ENCODE data around the gene KSR1.
A peak's percentile ranks its signal among the peaks of the same experiment; 100 is the strongest.

The KSR1 gene

DNA sequence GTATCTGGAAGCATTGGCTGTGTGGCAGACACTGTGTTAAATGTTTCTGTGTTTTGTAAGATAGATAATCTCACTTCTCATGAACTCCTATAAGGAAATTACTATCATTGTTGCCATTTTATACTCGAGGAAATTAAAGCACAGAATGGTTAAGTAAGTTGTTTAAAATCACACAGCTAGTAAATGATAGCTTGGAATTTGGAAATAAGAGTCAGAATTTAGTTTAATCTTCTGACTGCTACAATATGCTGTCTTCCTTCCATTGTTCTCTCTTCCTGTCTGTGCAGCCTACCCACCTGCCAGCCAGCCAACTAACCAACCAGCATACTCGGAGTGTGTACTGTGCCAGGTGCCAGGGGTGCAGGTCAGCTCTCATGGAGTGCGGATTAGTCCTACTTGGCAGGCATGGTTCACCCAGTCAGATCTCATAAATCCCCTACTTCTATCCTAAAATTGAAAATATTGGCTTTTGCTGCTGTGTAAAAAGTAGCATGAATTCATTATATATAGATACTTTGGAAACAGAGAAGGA, 94.8 kb downstream of the KSR1 start:
- DNase-seq (ENCODE audit: low read depth, low spot score): no peak

DNA sequence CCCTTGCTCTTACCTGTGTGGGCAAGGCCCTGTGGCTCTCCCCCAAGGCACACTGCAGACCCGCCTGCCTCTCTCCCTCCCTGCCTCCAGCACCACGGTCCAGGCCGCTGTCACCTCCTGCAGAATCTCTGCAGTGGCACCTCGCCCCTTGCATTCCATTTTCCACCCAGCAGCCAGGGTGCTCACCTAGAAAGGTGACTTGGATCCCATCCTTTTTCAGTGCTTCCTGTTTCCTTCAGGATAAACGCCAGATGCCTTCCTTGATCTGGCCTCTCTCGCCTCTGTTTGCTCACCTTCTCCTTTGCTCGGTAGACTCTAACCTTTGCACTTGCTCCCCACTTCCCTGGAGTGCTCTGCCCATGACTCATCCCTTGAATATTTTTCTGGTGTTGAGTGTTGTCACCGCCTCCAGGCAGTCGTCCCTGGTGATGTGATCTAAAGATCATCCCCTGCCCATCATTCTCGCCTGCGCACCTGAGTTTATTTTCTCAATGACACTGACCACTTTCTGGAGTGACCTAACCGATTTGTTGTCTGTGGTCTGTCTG, 95.5 kb downstream of the KSR1 start:
- DNase-seq (ENCODE audit: low read depth, low spot score): peak; percentile 20

DNA sequence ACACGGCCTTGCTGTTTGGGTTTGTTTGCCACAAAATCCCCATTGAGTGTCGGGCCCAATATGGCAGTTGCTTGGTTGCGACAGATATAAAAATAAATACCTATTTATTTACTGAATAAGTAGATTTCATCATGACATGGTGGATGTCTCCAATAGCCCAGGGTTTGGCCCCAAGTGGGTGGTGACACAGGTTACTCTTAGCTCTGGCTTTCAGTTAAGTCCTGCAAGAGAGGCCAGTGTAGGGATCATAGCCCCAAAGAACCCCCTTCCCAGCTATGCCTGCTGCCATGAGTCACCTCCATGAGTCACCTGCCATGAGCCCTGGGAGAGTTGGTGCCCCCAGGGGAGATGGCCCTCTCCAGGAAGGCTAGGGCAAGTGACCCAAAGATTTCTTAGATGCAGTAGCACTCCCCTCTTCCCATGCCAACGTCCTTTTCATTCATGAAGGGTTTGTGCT, 96.1 kb downstream of the KSR1 start:
- no peak for DNase-seq (ENCODE audit: low read depth, low spot score)

DNA sequence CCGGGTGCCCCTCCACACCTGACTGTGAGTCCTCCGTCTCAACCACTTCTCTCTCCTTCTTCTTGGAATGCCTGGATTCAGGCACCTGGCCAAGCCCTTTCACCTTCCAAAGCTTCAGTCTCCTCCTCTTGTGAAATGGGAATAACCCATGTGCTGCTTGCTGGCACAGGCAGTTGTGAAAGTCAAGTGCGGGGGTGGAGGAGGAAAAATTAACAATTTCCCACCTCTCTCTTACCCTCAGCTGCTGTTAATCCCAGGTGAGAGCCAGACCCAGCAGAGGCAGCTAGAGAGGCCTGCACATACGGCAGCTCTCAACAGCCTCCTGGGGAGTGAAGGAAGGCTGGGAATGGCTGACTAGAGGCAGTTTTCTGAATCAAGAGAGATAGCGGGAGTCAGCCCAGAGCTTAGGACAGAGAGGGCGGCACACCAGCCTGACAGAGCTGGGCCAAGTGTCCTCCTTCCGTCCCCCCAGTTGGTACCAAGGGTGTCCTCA, 96.8 kb downstream of the KSR1 start:
- no peak for DNase-seq (ENCODE audit: low read depth, low spot score)

DNA sequence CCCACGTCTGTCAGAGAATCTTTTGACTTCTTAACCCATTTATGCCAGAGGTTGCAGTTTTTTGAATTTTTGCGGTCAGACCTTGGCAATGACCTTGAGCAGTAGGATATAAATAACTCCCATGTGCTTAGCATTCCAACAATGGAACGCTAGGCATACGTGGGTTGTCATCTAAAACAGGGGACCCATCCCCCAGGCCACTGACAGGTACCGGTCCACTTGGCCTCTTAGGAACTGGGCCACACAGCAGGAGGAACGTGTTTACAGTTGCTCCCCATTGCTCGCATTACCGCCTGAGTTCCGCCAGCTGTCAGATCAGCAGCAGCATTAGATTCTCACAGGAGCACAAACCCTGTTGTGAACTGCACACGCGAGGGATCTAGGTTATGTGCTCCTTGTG, 97.9 kb downstream of the KSR1 start:
- DNase-seq (ENCODE audit: low read depth, low spot score): no peak

DNA sequence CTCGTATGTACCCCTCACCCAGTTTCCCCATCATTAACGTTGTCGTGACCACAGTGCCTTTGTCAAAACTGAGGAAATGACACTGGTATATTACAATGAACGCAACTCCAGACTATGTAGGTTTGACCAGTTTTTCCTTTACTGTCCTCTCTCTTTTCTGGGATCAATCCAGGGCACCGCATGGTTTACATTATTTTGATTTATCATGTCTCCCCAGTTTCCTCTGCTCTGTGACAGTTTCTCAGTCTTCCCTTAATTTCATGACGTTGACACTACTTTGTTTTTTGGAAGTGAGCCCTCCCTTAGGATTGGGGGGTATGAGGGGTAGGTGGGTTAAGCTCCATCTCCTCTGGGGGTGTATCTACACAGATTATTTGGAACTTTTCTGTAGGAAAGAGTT, 98.7 kb downstream of the KSR1 start:
- DNase-seq (ENCODE audit: low read depth, low spot score): no peak

DNA sequence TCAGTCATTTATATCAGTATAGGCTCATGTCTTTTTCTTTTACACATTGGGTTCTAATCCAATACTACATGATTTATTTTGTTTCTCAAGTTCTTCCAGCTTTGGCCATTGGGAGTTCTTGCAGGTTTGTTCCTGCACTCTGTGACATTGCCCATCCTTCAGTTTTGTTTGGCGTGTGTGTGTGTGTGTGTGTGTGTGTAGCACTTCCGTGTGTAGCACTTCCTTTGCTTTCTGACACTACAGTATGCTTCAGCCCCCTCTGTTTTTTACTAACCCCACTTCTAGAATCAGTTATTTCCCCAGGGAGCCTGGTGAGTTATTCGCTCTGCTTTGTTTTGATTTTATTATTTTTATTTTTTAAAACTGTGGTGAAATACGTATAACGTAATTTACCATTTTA, 99.1 kb downstream of the KSR1 start:
- no peak for DNase-seq (ENCODE audit: low read depth, low spot score)

DNA sequence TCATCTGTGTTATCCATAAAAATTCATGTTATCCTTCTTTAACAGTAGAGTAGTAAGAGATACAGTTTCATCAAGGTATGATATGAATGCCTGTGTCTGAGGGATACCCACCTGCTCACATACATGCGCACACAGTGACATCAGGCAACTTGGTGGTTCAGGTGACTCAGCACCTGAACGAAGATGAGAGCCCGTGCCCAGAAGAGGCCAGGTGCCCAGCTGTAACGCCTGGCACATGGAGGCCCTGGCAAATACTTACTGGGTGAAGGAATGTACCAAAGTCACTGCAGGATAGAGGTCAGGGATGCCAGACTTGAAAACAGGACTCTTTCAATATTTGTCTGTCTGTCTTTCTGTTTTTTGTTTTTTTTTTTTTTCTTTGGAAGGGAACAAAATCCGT, 102.1 kb downstream of the KSR1 start:
- DNase-seq (ENCODE audit: low read depth, low spot score): no peak

DNA sequence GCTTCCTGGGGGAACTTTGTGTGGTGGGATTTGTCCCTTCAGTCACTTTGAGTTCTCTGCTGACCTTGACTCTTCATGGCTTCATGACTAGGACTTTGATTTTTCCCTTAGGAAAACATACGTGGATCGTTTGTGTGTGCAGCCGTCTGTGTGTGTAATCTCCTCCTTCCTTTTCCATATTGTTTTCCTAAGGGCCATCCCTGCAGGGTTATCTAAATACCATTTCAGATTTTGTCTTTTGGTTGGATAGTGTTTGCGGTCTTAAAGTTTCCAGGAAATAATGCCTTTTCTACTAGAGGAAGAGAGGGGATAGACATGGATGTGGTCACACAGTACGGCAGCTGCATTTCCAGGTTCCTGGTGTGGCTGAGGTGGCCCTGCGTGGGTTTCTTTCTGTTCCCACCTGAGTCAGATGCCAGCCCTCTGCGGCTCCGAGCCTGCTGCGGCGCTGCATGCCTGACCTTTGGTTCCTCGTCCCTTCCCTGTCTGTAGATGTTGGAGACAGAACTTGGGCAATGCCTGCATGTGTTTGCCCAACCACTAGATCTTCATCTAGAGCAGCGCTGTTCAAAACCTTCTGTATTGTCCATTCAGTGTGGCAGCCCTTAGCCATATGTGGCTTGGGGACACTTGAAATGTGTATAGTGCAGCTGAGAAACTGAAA, 102.7 kb downstream of the KSR1 start:
- no peak for DNase-seq (ENCODE audit: low read depth, low spot score)

DNA sequence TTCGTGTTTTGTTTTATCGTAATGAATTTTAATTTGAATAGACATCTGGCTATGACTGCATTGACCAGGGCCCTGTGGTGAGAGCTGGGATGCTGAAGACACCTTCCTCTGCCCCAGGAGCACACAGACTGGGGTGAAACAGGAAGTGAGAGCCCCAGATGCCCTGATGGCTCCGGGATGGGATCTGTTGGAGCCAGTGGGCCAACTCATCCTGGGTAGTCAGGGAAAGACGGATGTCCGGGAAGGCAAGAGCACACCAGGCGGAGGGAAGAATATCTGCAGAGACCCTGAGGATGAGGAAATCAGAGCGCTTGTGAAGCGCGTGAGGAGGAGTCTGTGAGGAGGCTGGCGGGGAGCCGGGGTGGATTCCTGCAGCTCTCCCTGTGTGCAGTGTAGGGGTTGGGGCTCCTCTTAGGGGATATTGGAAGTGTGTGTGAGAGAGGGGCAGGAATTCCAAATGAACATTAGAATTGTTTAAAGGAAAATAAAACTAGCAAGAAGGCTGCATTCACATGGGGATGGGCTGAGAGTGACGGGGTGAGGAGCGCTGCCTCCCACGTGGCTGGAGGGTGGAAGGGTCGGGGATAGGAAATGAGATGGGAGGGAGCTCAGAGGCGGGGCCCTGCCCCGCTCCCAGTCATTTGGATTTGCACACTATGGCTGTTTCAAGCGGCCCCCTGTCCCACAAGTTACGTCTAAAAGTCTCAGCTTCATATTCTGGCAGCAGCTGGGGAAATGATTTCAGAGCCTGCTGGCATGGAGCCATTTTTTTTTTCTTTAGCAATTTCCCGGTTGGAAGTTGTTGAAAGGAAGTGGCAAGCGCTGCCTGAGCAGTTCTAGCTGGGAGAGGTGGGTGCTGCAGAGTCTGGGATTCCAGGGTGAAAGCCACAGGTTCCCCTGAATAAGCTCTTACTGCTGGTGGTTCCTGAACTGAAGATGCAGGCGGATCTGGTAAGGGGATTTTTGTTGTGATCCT, 103.5 kb downstream of the KSR1 start:
- DNase-seq (ENCODE audit: low read depth, low spot score): no peak

DNA sequence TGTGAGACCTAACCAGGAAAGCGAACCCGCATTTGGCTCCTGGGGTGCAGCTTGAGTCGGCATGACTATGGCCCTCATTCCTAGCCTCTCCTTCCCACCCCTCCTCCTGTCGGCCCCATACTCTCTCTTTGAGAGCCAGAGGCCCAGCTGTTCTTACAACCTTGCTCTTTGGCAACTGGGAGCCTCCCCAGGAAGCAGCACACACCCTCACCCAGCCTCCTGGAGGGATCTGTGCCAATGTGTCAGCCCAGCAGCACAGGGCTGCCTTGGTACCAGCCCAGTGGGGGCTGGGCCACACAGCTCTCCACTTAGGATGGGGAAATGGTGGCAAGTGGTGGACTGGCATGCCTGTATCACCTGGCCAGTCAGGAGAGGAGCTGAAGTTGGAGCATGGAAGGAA, 104.4 kb downstream of the KSR1 start:
- no peak for DNase-seq (ENCODE audit: low read depth, low spot score)

DNA sequence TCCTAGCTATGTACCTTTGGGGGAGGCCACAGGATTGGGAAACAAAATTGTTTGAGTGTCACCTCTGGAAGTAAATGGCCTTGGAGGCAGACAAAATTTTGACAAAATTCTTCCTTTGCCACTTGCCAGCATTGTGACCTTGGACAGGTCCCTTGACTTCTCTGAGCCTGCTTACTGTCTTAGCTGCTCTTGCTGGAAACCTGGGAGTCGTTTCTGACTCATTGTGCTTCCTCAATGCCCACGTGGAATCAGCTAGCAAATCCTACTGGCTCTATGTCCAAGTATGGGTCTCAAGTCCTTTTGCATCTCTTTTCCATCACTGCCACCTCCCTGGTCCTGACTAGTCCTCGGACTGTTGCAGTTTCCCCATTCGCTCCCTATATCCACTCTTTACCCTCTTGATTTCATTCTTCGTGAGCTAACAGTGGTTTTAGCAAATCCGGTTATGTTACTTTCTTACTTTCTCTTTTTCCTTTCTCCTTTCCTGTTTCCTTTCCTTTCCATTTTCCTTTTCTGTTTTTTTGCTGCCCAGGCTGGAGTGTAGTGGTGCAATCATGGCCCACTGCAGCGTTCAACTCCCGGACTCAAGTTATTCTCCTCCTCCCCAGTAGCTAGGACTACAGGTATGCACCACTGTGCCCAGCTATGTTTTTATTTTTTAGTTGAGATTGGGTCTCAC, 106.7 kb downstream of the KSR1 start:
- DNase-seq (ENCODE audit: low read depth, low spot score): no peak

DNA sequence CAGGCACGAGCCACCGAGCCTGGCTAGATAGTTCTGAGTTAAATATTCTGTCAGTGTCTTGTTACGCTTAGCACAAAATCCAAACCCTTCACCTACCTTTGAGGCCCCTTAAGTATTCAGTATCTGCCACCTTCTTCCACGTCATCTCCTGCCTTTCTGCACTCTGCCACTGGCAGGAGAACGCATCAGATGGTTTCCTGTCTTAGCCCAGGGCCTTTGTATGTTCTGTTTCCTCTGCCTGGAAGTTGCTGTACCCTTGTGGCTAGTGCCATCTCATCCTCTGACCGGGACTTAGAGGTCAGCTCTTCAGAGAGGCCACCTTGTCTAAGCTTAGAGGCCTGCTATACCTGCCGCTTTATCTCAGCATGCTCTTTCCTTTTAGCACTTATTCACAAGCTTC, 107.3 kb downstream of the KSR1 start:
- no peak for DNase-seq (ENCODE audit: low read depth, low spot score)

DNA sequence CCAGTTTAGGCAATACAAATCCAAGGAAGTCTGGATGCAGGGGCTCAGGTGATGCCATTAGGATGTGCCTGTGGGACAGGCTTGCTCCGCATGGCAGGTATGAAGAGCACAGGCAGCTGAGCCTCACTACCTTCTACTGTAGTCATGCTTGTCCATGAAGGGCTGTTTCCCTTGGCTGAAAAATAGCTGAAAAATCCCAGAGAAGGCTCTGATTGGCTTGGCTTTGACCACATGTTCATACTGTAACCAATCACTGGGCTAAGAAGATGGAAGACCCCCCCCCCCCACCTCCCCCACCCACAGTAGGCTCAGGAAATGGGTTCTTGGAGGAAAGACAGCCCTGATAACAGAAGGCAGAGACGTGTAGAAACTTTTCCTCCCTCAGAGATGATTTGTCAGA, 108.2 kb downstream of the KSR1 start:
- no peak for DNase-seq (ENCODE audit: low read depth, low spot score)

DNA sequence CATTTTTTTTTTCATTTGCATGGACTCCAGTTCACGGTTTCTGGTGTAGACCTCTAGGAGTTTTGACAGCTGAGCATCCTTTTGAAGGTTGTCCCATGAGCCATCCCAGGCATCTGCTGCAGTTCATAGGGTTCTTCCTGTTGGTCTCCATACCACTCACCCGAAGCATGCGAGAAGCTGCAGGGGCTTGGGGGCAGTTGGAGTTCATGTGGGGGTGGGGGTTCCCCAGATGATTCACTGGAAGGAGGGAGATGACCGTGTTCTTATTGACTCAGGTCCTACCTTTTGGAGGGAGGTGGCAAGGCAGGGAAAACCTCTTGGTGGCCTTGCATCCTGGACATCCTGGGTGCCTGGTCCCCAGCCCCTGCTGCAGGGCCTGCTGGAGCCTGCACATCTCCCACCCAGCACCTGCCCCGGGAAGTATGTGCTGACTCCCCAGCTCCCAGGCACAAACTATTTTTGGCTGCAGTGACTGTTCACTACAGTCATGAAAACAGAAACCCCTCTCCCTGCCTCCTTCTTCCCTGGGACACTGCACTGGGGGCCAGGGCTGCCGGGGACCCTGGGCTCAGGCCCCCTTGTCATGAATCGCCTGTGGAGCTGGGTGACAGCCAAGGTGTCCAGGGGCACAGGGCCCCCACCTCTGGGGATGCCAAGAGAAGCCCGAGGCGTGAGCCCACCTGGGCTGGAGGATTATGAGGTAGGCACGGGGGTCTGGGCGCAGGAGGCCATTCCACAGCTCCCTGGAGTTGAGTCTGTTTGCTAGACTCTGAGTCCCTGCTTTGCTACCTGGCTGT, 109.8 kb downstream of the KSR1 start:
- no peak for DNase-seq (ENCODE audit: low read depth, low spot score)

DNA sequence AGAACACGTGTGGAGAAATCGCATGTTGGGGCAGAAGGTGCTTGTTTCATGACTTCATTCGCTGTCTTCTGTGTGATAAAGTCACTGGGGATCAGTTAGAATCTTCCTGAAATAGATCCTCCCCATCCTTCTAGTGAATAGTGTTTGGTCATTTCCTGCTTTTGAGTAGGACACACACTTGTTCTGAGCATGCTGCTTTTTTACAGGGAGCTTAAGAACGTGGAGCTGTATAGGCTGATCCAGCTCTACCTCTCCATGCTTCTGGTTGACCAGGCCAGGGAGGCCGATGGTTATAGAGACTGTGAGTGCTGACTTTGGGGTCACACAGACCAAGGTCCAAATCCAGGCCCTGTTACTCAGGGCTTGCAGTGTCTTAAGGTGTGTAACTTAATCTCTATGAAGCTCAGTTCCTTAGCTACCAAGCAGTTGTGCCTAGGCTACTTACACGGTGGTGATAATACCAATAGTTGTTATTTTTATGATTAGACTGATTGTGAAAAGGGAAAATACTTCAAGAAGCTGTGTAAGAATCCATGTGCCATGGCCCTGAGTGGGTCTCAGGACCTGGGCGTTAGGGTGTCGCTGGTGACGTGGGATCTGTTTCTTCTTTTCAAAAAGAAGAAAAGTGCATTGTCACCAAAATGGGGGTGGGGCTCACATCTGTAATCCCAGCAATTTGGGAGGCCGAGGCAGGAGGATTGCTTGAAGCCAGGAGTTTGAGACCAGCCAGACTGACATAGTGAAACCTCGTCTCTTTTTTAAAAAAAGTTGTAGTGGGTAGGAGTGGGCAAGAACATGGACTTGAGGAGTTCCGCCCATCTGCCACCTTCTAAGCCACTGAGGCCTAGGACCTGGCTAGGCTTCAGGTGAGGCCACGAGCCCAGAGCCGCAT, 110.7 kb downstream of the KSR1 start:
- DNase-seq (ENCODE audit: low read depth, low spot score): no peak

DNA sequence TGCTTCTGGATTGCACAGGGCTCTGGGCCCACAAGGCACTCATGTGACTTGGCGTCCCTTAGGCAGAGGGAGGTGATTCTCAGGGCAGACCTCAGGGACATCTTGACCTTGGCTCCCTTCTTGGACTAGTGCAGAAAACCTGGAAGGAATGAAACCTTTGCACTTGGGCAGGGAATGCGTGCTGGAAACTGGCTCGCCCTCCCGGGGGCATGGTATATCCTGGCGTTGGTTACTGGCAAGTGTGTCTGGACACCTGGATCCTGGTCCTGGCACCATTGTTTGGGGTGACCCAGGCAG, 111.3 kb downstream of the KSR1 start:
- DNase-seq (ENCODE audit: low read depth, low spot score): no peak

DNA sequence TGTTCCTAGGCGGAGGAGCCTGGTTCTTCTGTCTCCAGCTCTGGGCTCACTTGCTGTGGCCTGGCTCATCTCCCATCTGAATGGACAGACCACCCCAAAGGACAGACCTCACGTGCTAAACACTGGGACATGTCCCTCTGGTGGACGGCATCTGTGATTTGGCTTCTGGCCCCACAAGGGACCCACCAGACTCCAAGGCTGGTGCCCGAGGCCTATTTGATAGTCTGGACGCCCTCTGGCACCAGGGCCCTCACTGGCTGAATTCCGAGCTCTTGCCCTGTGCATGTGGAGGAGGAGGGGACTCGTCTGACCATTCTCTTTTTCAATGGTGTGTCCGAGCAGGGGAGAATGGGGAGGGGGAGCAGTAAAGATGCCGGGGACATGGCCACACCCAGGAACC, 112.0 kb downstream of the KSR1 start:
- DNase-seq (ENCODE audit: low read depth, low spot score): no peak

DNA sequence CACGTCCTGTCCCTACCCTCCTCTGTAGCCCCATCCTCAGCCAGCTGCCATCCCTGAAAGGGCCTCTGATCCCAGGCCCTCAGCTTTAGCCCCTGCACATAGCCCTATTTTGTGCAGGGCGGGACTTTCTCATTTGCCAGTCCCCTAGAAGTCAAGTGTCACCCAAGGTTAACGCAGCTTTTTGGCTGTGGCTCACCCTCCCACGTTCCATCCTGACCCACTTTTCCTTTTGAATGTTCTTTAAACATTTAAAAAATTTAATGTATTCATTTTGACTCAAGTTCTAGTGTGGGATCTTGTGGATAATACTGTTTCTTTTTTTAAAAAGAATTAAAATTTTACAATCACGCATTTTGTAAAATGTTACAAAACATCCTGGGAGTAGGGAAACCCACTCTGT, 112.6 kb downstream of the KSR1 start:
- DNase-seq (ENCODE audit: low read depth, low spot score): no peak

DNA sequence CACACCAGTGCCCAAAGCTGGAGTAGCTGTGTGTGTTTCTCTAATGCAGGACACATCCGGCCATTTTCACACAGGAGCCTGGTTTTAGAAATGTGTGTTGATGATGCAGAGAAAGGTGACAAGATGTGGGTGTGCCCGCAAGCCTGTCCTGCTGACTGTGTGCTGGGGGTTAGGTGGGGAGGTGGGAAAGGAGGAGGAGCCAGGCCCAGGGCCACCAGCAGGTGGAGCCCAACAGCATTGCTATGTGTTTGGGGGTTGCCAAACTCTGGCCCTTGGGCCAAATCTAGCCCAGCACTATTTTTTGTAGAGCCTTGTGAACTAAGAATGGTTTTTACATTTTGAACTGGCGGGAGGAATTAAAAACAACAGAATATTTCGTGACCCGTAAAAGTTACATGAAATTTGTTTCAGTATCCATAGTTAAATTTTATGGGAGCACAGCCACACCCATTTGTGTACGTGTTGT, 113.0 kb downstream of the KSR1 start:
- peak; percentile 38 for DNase-seq (ENCODE audit: low read depth, low spot score)

Data from iPS DF 19.7 (cell line).